D721Med (cell line): ENCODE data around the gene MYO9A.

Source experiments
- DNase-seq: peaks from one replicate; pipeline ENCODE4 v3.0.0; 2011; ENCODE audit warnings: low spot score; ENCODE audit not compliant: insufficient read length
- FAIRE-seq: peaks from 2 replicates; lab custom pipeline; 2011; peaks lifted over from hg19 to GRCh38; lab: Jason Lieb, UNC
- CTCF ChIP-seq: IDR thresholded peaks from 2 replicates; pipeline ENCODE4 v1.5.1; 2012; ENCODE audit warnings: mild to moderate bottlenecking, control low read depth; ENCODE audit not compliant: insufficient read depth; ENCODE audit errors: missing control alignments

MYO9A gene

GRCh38 chr15:72139667-72140066 lies 21.7 kb upstream of the MYO9A start:
- no peak for FAIRE-seq
- no peak for TF ChIP-seq CTCF
- DNase-seq: no peak

- TF ChIP-seq CTCF: no peak
- FAIRE-seq (no peak), DNase-seq (no peak)
Observed at GRCh38 chr15:72136170-72137051, 18.5 kb upstream of the MYO9A start.

DNA sequence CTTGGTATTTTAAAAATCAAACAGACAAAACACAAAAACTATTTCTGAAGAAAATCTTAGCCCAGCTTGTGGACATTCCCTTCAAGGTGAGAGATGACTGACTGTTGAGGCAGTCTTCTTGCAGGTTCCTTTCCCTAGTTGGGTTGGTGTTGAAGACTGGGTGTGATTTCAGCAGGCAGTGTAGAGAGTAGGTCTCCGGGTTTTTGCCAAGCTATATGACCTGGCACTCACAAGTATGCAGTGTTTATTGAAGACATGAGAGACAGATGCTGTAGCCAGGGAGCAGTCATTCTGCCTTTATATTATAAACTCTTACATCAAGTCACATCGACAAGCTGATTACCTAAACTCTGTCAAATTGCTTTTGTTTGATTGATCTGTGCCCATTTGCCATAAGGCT lies 17.8 kb upstream of the MYO9A start:
- no peak for DNase-seq

DNA sequence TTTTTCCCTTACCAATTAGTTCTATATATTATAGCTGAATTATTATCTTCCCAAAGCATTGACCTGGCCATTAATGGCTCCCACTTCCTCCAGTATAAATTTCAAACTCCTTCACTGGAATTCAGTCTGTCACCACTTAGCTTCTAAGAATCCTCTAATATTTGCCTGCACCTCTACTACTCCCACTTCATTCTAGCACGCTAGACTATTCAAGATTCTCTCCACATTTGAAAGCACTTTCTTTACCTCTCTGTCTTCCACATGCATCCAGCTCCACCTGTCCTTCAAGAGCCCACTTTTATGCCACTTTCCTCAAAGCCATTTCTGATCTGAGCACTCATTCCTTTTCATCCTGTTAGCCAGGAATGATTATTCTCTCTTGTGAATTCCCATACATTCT lies 15.3 kb upstream of the MYO9A start:
- FAIRE-seq (no peak), DNase-seq (no peak)

More for the DNA sequence above, 17.8 kb upstream of the MYO9A start:
- TF ChIP-seq CTCF: no peak
- no peak for FAIRE-seq

DNA sequence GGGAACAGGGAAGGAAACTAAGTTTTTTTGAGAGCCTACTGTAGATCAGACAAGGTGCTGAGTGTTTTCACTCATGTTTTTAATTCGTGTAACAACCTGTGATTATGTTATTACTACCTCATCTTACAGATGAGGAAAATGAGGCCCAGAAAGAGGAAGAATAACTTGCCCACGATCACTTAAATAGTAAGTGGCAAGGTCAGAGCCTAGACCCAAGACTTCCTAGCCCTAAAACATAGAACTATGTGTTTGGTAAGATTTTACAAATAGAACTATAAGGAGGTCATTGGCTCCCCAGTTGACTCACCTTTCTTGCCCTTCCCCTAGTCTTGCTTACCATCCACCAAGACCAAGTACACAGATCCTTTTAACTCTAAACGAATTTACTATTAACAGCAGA lies 14.0 kb upstream of the MYO9A start:
- FAIRE-seq: no peak
- no peak for DNase-seq
- TF ChIP-seq CTCF: no peak

More for the DNA sequence above, 15.3 kb upstream of the MYO9A start:
- no peak for TF ChIP-seq CTCF

GRCh38 chr15:72130272-72130671 lies 12.3 kb upstream of the MYO9A start:
- DNase-seq (no peak), FAIRE-seq (no peak)
- no peak for TF ChIP-seq CTCF

DNA sequence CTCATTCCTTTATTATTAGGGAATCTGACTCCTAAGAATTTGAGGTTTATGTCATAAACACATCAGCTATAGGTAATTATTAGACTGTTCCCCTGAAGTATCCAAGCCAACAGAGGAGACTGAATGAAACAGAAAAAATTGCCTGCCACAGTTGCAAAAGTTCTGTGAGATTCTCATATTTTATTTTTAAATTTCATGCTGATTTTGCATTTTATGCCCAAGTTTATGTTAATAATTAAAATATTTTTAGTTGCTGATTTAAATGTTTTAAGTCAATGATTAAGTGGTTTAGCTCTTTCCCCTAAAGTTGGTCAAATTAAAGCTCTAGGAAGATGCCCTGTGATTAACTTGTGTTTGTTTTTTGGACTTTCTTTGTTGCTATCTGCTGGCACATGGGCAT lies 10.4 kb upstream of the MYO9A start:
- TF ChIP-seq CTCF: no peak
- DNase-seq (no peak), FAIRE-seq (no peak)
